K562 (cell line): ENCODE data around the gene CRIM1. TPM values are rescaled to one million over a fixed set of nuclear protein-coding genes. Genes with fewer than 3 reads are reported as not detected.

ENCODE experiments used
- AFF4 ChIP-seq: sonication (generic); formaldehyde crosslinking; IDR thresholded peaks from 2 replicates; pipeline ENCODE4 v1.8.0; 2023; ENCODE audit warnings: mild to moderate bottlenecking, missing genetic modification reagents
- BCLAF1 ChIP-seq, 2 experiments: fragments of 450-650 bp in 1 of 2; IDR thresholded peaks; 2 replicates each; pipeline ENCODE4 v1.6.1; 2011 to 2017; ENCODE audit warnings: low read depth in 2 of 2, antibody characterized with exemption in 1 of 2, borderline replicate concordance in 1 of 2, low read length in 1 of 2, mild to moderate bottlenecking in 1 of 2, mixed read lengths in 1 of 2; ENCODE audit not compliant: control insufficient read depth in 1 of 2
- CBX8 ChIP-seq: fragments of 200-600 bp; sonication (generic); IDR thresholded peaks from 2 replicates; pipeline ENCODE4 v1.6.1; 2012; ENCODE audit warnings: borderline replicate concordance, mixed run types, low read depth, mild to moderate bottlenecking, moderate library complexity, mixed read lengths, low read length, control low read depth, inconsistent platforms; ENCODE audit not compliant: poor library complexity, severe bottlenecking; ENCODE audit errors: extremely low read depth
- DDX20 ChIP-seq: fragments of 450-650 bp; IDR thresholded peaks from 2 replicates; pipeline ENCODE4 v1.6.1; 2016; ENCODE audit warnings: missing genetic modification characterization, low read depth, mild to moderate bottlenecking, missing compliant biosample characterization, moderate library complexity
- E2F6 ChIP-seq, 2 experiments: IDR thresholded peaks; 2 replicates each; pipeline ENCODE4 v1.6.1; 2011; ENCODE audit warnings: borderline replicate concordance in 1 of 2, control low read depth in 1 of 2, low read depth in 1 of 2, low read length in 1 of 2, mild to moderate bottlenecking in 1 of 2, mixed read lengths in 1 of 2, moderate library complexity in 1 of 2; ENCODE audit not compliant: insufficient read depth in 1 of 2, insufficient read length in 1 of 2, poor library complexity in 1 of 2, severe bottlenecking in 1 of 2; ENCODE audit errors: extremely low read depth in 1 of 2
- KLF13 ChIP-seq: fragments of 450-650 bp; IDR thresholded peaks from 2 replicates; pipeline ENCODE4 v1.6.1; 2016; ENCODE audit warnings: missing genetic modification characterization, low read depth, mild to moderate bottlenecking, missing compliant biosample characterization, moderate library complexity, borderline replicate concordance
- SAFB2 ChIP-seq: fragments of 200-400 bp; formaldehyde crosslinking; IDR thresholded peaks from 2 replicates; pipeline ENCODE4 v1.6.1; 2018; ENCODE audit warnings: borderline replicate concordance, low read length, low read depth, moderate library complexity; ENCODE audit not compliant: severe bottlenecking
- ZNF41 ChIP-seq: fragments of 250-450 bp; sonication (Bioruptor Pico); conservative IDR thresholded peaks from 2 replicates; pipeline ENCODE4 v1.4.0; 2020; ENCODE audit warnings: mild to moderate bottlenecking
- ZNF445 ChIP-seq: fragments of 250-450 bp; sonication (Bioruptor Pico); IDR thresholded peaks from 2 replicates; pipeline ENCODE4 v1.4.0; 2020; ENCODE audit warnings: low read depth, mild to moderate bottlenecking, moderate library complexity
- ZNF644 ChIP-seq: fragments of 200-800 bp; sonication (Bioruptor generic); IDR thresholded peaks from 2 replicates; pipeline ENCODE4 v1.6.1; 2016; ENCODE audit warnings: low read depth, missing genetic modification characterization, missing compliant biosample characterization
- ZNF764 ChIP-seq: fragments of 250-450 bp; sonication (Bioruptor Pico); IDR thresholded peaks from 2 replicates; pipeline ENCODE4 v1.4.0; 2020; ENCODE audit warnings: low read depth, mild to moderate bottlenecking, moderate library complexity
- polyA plus RNA-seq, 8 experiments: library from polyadenylated mRNA; depleted of rRNA in 4 of 8; stranded (reverse) in 5 of 8; unstranded in 3 of 8; fragments of >200 nt; fragmentation: Nextera tagmentation in 2 of 8; fragmentation: Illumina TruSeq in 1 of 8; extraction: Ambion mirVana in 2 of 8; extraction: Trizol in 1 of 8; gene quantifications; 2 replicates each; pipeline versions ENCODE4 v1.2.1 to v1.2.3, GENCODE V29; 2011 to 2014; ENCODE audit warnings: inconsistent platforms in 1 of 8, missing spikeins in 1 of 8
- total RNA-seq, 7 experiments: library from RNA; depleted of rRNA in 6 of 7; stranded (reverse); fragments of >200 nt in 6 of 7; fragmentation: Illumina TruSeq in 2 of 7; extraction: Trizol in 2 of 7; gene quantifications; 2 replicates each; pipeline versions ENCODE4 v1.2.1 to v1.2.3, GENCODE V29; 2011 to 2021; ENCODE audit warnings: low replicate concordance in 1 of 7

CRIM1 gene
- total and polyA plus RNA-seq, 9 of the 15 experiments (the other 6 are each of a cell fraction or from before 2014, with no cell fraction given), result 0.01 to 0.36 (median 0.06) TPM; not detected in 1

GRCh38 chr2:36480636-36481035 lies 125.1 kb downstream of the CRIM1 start (continued):
- TF ChIP-seq AFF4 (CRISPR knock-in tag) (no peak), E2F6 (IDR thresholded peaks at IDR 0.05; ENCODE audit: borderline replicate concordance in 1 of 2, extremely low read depth in 1 of 2, insufficient read depth in 1 of 2, insufficient read length in 1 of 2, low read depth in 1 of 2, low read length in 1 of 2, poor library complexity in 1 of 2, severe bottlenecking in 1 of 2) (no peak), ZNF764 (no peak), CBX8 (no peak), ZNF41 (CRISPR knock-in tag) (no peak), ZNF644 (tag) (no peak), BCLAF1 (IDR thresholded peaks at IDR 0.05; ENCODE audit: borderline replicate concordance in 1 of 2, control insufficient read depth in 1 of 2, low read depth in 2 of 2, low read length in 1 of 2) (no peak), SAFB2 (no peak), ZNF445 (no peak), DDX20 (tag) (no peak), KLF13 (tag) (no peak)
